ENCODE results near the gene RTN4R.

GRCh38 chr22:20222764-20223420 is 45.2 kb downstream of the RTN4R start:
- no peak for TF ChIP-seq CTCF (IDR thresholded peaks at IDR 0.05)
- no peak for TF ChIP-seq POLR2A (IDR thresholded peaks at IDR 0.05)
